ENCODE data around the gene OR7G2.
A peak's percentile ranks its signal among the peaks of the same experiment; 100 is the strongest.
"Not testable (repeated sequence)": the region's sequence is repeated elsewhere in the genome, so short reads cannot be mapped to it uniquely, and the experiment has no call there.

OR7G2 gene

GRCh38 chr19:9128171-9128570, 20.9 kb upstream of the OR7G2 start:
- H2AFZ ChIP-seq (ENCODE audit: low read depth, low read length): no peak overlapping the region
- no peak overlapping the region for H3K4me3 ChIP-seq (ENCODE audit: low read length)
- no peaks in the 10 kb centered on the region for H3K36me3 ChIP-seq (ENCODE audit: insufficient read depth, low read length)
- no peaks in the 10 kb centered on the region for H3K27me3 ChIP-seq (ENCODE audit: insufficient read depth, low read length)
- no peaks in the 10 kb centered on the region for H3K9me3 ChIP-seq (ENCODE audit: low read length)
- no peaks in the 10 kb centered on the region for H3K4me1 ChIP-seq (ENCODE audit: insufficient read depth, low read length)

- no peak within 1 kb of the TSS for H3K4me3 ChIP-seq (ENCODE audit: low read length)
- no peaks in the 10 kb centered on the region for H3K9me3 ChIP-seq (ENCODE audit: low read length)
- H3K27me3 ChIP-seq (ENCODE audit: insufficient read depth, low read length): no peaks in the 10 kb centered on the region
- no peak within 1 kb of the TSS for H2AFZ ChIP-seq (ENCODE audit: low read depth, low read length)
- no peaks in the 10 kb centered on the region for H3K4me1 ChIP-seq (ENCODE audit: insufficient read depth, low read length)
- H3K36me3 ChIP-seq (ENCODE audit: insufficient read depth, low read length): no peaks in the 10 kb centered on the region
These were observed 19.7 kb upstream of the OR7G2 start, which contains the start of gene OR7G3 for GRCh38 chr19:9126900-9127405. OR7G3 (minus strand) TSS chr19:9126950; CDS start chr19:9126950, 0 bp downstream.

GRCh38 chr19:9116547-9116946, 9.3 kb upstream of the OR7G2 start:
- H2AFZ ChIP-seq (ENCODE audit: low read depth, low read length): no peak overlapping the region
- no peaks in the 10 kb centered on the region for H3K4me1 ChIP-seq (ENCODE audit: insufficient read depth, low read length)
- H3K27me3 ChIP-seq (ENCODE audit: insufficient read depth, low read length): no peaks in the 10 kb centered on the region
- H3K4me3 ChIP-seq (ENCODE audit: low read length): no peak overlapping the region
- peaks cover 1% of the 10 kb centered on the region for H3K9me3 ChIP-seq (ENCODE audit: low read length)
- H3K36me3 ChIP-seq (ENCODE audit: insufficient read depth, low read length): no peaks in the 10 kb centered on the region

GRCh38 chr19:9115307-9115813, 8.1 kb upstream of the OR7G2 start, which contains the start of gene OR7G1:
OR7G1 (minus strand) TSS chr19:9115763; CDS start chr19:9115763, 0 bp downstream.
- Histone ChIP-seq H3K4me1 (ENCODE audit: insufficient read depth, low read length) (no peaks in the 10 kb centered on the region), H3K36me3 (ENCODE audit: insufficient read depth, low read length) (no peaks in the 10 kb centered on the region), H2AFZ (ENCODE audit: low read depth, low read length) (no peak within 1 kb of the TSS), H3K4me3 (ENCODE audit: low read length) (no peak within 1 kb of the TSS), H3K9me3 (ENCODE audit: low read length) (no peaks in the 10 kb centered on the region), H3K27me3 (ENCODE audit: insufficient read depth, low read length) (no peaks in the 10 kb centered on the region)

GRCh38 chr19:9109959-9110358, 2.7 kb upstream of the OR7G2 start:
- no peaks in the 10 kb centered on the region for H3K36me3 ChIP-seq (ENCODE audit: insufficient read depth, low read length)
- H2AFZ ChIP-seq (ENCODE audit: low read depth, low read length): no peak overlapping the region
- H3K4me1 ChIP-seq (ENCODE audit: insufficient read depth, low read length): no peaks in the 10 kb centered on the region
- no peak overlapping the region for H3K4me3 ChIP-seq (ENCODE audit: low read length)
- no peaks in the 10 kb centered on the region for H3K27me3 ChIP-seq (ENCODE audit: insufficient read depth, low read length)
- no peaks in the 10 kb centered on the region for H3K9me3 ChIP-seq (ENCODE audit: low read length)

- H3K36me3 ChIP-seq (ENCODE audit: insufficient read depth, low read length): no peaks in the 10 kb centered on the region
- H2AFZ ChIP-seq (ENCODE audit: low read depth, low read length): no peak within 1 kb of the TSS
- H3K9me3 ChIP-seq (ENCODE audit: low read length): no peaks in the 10 kb centered on the region
- H3K4me3 ChIP-seq (ENCODE audit: low read length): no peak within 1 kb of the TSS
- H3K4me1 ChIP-seq (ENCODE audit: insufficient read depth, low read length): no peaks in the 10 kb centered on the region
- H3K27me3 ChIP-seq (ENCODE audit: insufficient read depth, low read length): peaks cover 3% of the 10 kb centered on the region
These were observed 20.5 kb downstream of the OR7G2 start, which contains the start of gene OR1M1 for GRCh38 chr19:9086761-9087160. OR1M1 (plus strand) TSS chr19:9087061; CDS start chr19:9093245, 6,184 bp downstream.

GRCh38 chr19:9078651-9079050, 28.6 kb downstream of the OR7G2 start:
- H3K9me3 ChIP-seq (ENCODE audit: low read length): no peaks in the 10 kb centered on the region
- H2AFZ ChIP-seq (ENCODE audit: low read depth, low read length): no peak overlapping the region
- H3K36me3 ChIP-seq (ENCODE audit: insufficient read depth, low read length): no peaks in the 10 kb centered on the region
- H3K27me3 ChIP-seq (ENCODE audit: insufficient read depth, low read length): no peaks in the 10 kb centered on the region
- H3K4me3 ChIP-seq (ENCODE audit: low read length): no peak overlapping the region
- peaks cover 4% of the 10 kb centered on the region for H3K4me1 ChIP-seq (ENCODE audit: insufficient read depth, low read length)

GRCh38 chr19:9076901-9077300, 30.4 kb downstream of the OR7G2 start:
- Histone ChIP-seq H3K9me3 (ENCODE audit: low read length) (no peaks in the 10 kb centered on the region), H2AFZ (ENCODE audit: low read depth, low read length) (no peak overlapping the region), H3K36me3 (ENCODE audit: insufficient read depth, low read length) (no peaks in the 10 kb centered on the region), H3K27me3 (ENCODE audit: insufficient read depth, low read length) (no peaks in the 10 kb centered on the region), H3K4me3 (ENCODE audit: low read length) (no peak overlapping the region), H3K4me1 (ENCODE audit: insufficient read depth, low read length) (peaks cover 4% of the 10 kb centered on the region)

GRCh38 chr19:9075064-9075949, 32.0 kb downstream of the OR7G2 start:
- no peak overlapping the region for H3K4me3 ChIP-seq (ENCODE audit: low read length)
- H3K36me3 ChIP-seq (ENCODE audit: insufficient read depth, low read length): no peaks in the 10 kb centered on the region
- H3K4me1 ChIP-seq (ENCODE audit: insufficient read depth, low read length): peaks cover 4% of the 10 kb centered on the region
- H3K27me3 ChIP-seq (ENCODE audit: insufficient read depth, low read length): no peaks in the 10 kb centered on the region
- peak overlapping the region; percentile 2 for H2AFZ ChIP-seq (ENCODE audit: low read depth, low read length)
- no peaks in the 10 kb centered on the region for H3K9me3 ChIP-seq (ENCODE audit: low read length)

GRCh38 chr19:9073806-9074205, 33.5 kb downstream of the OR7G2 start:
- H3K36me3 ChIP-seq (ENCODE audit: insufficient read depth, low read length): no peaks in the 10 kb centered on the region
- peaks cover 7% of the 10 kb centered on the region for H3K4me1 ChIP-seq (ENCODE audit: insufficient read depth, low read length)
- H3K9me3 ChIP-seq (ENCODE audit: low read length): no peaks in the 10 kb centered on the region
- H3K4me3 ChIP-seq (ENCODE audit: low read length): no peak overlapping the region
- no peaks in the 10 kb centered on the region for H3K27me3 ChIP-seq (ENCODE audit: insufficient read depth, low read length)
- no peak overlapping the region for H2AFZ ChIP-seq (ENCODE audit: low read depth, low read length)

GRCh38 chr19:9071720-9072119, 35.6 kb downstream of the OR7G2 start:
- H3K27me3 ChIP-seq (ENCODE audit: insufficient read depth, low read length); H3K9me3 ChIP-seq (ENCODE audit: low read length); H3K4me3 ChIP-seq (ENCODE audit: low read length); H3K4me1 ChIP-seq (ENCODE audit: insufficient read depth, low read length); H3K36me3 ChIP-seq (ENCODE audit: insufficient read depth, low read length); H2AFZ ChIP-seq (ENCODE audit: low read depth, low read length): not testable (repeated sequence)

- H3K9me3 ChIP-seq (ENCODE audit: low read length): no peaks in the 10 kb centered on the region
- H2AFZ ChIP-seq (ENCODE audit: low read depth, low read length): no peak overlapping the region
- H3K4me1 ChIP-seq (ENCODE audit: insufficient read depth, low read length): peaks cover 3% of the 10 kb centered on the region
- H3K27me3 ChIP-seq (ENCODE audit: insufficient read depth, low read length): no peaks in the 10 kb centered on the region
- H3K4me3 ChIP-seq (ENCODE audit: low read length): no peak overlapping the region
- no peaks in the 10 kb centered on the region for H3K36me3 ChIP-seq (ENCODE audit: insufficient read depth, low read length)
These were observed 37.2 kb downstream of the OR7G2 start for GRCh38 chr19:9070066-9070465.

GRCh38 chr19:9065457-9066014, 41.7 kb downstream of the OR7G2 start:
- H3K27me3 ChIP-seq (ENCODE audit: insufficient read depth, low read length): no peaks in the 10 kb centered on the region
- no peaks in the 10 kb centered on the region for H3K9me3 ChIP-seq (ENCODE audit: low read length)
- no peak overlapping the region for H3K4me3 ChIP-seq (ENCODE audit: low read length)
- peaks cover 3% of the 10 kb centered on the region for H3K4me1 ChIP-seq (ENCODE audit: insufficient read depth, low read length)
- H3K36me3 ChIP-seq (ENCODE audit: insufficient read depth, low read length): no peaks in the 10 kb centered on the region
- H2AFZ ChIP-seq (ENCODE audit: low read depth, low read length): no peak overlapping the region

All from neuron (in vitro differentiated cells).